ENCODE results near the gene ACCSL. TPM values are rescaled to one million over a fixed set of nuclear protein-coding genes. Genes with fewer than 3 reads are reported as not detected.

The ACCSL gene
- not detected in 2 replicates for total RNA-seq (2014; rRNA removed; shearing (Covaris generic))
- not detected in 2 replicates for polyA plus RNA-seq (2014; cell fraction: nucleus; rRNA removed)

DNA sequence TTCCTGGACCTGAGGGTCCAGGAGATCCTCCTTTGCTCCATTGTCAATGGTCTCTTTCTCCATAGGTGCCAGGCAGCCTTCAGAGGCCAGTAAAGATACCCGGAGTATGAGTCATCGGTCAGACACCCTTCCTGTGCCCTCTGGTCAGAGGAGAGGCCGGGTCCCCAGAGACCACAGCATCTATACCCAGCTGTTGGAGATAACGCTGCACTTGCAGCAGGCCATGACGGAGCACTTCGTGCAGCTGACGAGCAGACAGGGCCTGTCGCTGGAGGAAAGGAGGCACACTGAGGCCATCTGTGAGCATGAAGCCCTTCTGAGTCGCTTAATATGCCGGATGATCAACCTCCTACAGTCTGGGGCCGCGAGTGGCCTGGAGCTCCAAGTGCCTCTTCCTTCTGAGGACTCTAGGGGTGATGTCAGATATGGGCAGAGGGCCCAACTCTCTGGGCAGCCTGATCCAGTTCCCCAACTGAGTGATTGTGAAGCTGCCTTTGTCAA lies at the start of gene ACCSL:
ACCSL (plus strand) TSS at position 51 of the 501 bp plus-strand sequence; CDS start at position 107, 56 bp downstream.
- DNase-seq (ENCODE audit: extremely low read depth, low read depth), result no peak

DNA sequence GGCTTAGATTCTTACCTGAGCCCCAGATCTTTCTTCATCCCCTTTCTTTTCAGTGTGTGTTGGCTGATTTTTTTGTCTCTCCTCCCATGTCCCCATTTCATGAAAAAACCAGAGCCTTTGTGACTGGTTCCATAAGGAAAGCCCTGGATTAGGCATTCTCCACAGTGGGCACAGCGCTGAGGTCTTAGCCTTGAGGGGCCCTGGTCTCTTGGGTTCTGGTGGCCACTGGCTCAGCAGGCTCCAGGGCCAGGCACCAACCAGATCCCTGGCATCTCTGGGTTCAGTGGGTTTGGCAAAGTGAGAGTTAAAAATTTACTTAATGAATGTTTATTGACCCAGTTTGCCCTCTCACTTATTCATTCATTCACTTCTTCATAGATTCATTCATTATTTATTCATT lies 49.5 kb upstream of the ACCSL start:
- DNase-seq (ENCODE audit: extremely low read depth, low read depth), result no peak

DNA sequence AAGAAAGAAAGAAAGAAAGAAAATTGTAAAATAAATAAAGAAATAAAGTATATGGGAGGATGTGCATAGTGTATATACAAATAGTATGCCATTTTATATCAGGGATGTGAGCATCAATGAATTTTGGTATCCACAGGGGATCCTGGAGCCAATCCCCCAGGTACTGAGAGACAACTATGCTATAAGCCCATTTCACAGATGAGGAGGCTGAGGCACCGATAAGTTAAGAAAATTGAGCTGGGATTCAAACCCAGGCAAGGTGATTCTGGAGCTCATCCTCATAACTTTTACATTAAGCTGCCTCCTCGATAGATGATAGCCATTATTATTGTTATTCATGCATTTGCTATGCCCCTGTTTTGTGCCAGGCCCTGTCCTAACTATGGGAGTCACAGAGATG lies 47.0 kb upstream of the ACCSL start:
- DNase-seq (ENCODE audit: extremely low read depth, low read depth), result no peak

GRCh38 chr11:44002191-44003093 lies 45.3 kb upstream of the ACCSL start:
- DNase-seq (ENCODE audit: extremely low read depth, low read depth), result no peak

GRCh38 chr11:44003736-44004451 lies 43.9 kb upstream of the ACCSL start:
- no peak for DNase-seq (ENCODE audit: extremely low read depth, low read depth)

DNA sequence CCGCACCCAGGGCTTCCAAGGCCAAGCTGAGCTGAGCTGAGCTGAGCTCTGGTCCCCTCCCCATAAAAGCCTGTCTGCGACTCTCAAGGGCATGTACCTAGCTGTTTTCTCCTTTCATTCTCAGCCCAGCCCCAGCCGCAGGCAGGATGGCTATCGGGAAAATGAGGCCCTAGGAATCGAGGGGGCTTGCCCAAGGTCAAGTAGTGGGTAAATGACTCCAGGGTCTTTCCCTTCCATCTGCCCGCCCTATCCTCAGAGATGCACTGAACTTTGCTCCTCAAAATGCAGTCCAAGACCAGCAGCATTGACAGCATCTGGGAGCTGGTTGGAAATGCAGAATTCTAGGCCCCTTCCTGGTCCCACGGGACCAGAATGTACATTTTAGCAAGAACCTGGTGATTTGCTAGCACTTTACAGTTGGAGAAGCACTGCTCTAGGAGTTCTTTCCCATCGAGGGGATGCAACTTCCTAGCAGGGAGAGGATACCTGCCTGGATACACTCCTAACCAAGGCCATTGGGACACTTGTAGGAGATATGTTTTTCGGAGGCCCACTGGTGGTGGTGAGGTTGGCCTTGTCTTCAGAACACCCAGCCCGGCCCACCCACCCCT lies 43.2 kb upstream of the ACCSL start:
- no peak for DNase-seq (ENCODE audit: extremely low read depth, low read depth)

GRCh38 chr11:44005063-44005701 lies 42.6 kb upstream of the ACCSL start:
- no peak for DNase-seq (ENCODE audit: extremely low read depth, low read depth)

DNA sequence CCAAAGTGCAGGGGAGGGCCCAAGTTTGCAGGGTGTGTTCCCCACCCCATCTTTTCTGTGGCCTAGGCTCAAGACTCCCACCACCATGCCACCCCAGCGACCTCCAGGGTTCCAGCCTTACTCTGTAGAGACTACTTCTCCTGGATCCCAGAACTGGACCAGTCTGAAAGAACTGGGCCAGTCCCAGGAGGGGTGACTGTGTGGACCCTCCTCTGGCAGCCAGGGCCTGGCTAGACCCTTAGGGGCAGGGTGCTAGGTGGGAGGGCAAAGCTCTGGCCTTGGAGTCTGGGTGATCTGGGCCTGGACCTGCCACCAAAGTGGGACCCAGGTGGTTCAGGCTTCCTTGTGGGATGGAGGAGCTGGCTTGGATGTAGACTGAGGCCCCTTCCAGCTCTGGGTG lies 41.8 kb upstream of the ACCSL start:
- no peak for DNase-seq (ENCODE audit: extremely low read depth, low read depth)

- DNase-seq (ENCODE audit: extremely low read depth, low read depth), result no peak
Observed at GRCh38 chr11:44006917-44007361, 40.8 kb upstream of the ACCSL start.

- no peak for DNase-seq (ENCODE audit: extremely low read depth, low read depth)
Observed at GRCh38 chr11:44007481-44008087, 40.2 kb upstream of the ACCSL start.

DNA sequence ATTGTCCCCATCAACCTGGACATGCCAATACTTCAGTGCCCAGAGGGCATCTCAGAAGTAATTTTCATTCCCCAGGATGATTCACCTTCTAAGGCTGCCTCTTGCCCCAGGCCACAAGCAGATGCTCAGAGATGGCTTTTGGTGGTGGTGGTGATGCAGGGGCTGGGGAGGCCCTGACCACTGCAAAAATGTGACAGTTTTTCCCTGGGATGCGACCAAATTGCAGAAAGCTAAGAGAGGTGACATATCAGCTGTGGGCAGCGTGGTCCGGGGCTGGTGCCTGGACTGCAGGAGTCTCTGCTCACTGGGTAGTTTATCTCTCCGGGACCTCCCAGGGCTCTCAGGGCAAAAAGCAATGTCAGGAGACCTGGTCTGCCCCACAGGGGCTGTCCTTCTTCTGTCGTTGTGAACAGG lies 39.7 kb upstream of the ACCSL start:
- no peak for DNase-seq (ENCODE audit: extremely low read depth, low read depth)

DNA sequence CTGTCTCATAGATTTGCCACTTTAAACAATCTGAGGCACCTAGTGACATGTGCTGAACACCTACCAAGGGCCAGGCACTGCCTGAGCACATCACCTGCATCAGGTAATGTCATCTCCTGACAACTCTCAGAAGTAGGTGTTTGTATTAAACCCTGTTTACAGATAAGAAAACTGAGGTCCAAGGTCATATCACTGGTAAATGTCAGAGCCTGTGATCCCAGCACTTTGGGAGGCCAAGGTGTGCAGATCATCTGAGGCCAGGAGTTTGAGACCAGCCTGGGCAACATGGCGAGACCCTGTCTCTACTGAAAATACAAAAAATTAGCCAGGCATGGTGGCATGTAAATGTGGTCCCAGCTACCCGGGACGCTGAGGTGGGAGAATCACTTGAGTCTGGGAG lies 39.1 kb upstream of the ACCSL start:
- no peak for DNase-seq (ENCODE audit: extremely low read depth, low read depth)

DNA sequence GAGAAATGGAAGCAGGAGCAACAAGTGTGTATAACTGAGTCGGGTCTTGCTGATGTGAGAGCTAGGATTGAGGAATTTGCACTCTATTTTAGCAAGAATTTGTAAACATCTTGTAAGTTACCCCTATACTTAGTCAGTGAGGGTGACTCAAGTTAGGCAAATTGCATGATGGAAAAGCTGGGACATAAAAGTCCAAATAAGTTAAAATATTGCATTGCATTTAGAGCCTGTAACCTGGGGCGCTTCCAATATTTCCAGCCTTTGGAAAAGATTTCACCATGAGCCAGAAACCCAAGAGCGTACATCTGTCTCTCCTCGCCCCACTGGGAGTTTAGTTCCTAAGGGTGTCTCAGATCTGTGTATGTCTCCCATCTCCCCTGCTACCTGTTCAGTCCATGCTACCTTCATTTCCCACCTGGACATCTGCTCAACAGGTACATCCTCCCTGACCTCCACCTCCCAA lies 37.0 kb upstream of the ACCSL start:
- DNase-seq (ENCODE audit: extremely low read depth, low read depth), result no peak

DNA sequence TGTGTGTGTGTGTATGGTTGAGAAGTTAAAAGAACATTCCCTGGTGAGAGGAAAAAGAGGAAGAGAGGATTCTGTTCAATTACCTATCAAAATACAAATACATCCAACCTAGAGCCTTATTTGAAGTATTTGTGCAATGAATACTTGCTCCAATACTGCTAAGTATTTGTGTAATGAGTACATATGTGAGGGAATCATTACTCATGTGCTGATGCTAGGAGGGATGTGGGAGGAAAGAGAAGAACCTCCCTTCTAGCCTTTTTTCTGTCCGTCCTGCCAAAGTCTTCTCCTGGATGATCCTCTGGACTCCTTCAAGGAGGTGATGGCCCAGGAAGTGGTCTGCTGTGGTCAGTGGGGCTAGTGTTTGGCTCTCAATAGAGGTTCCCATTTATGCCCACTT lies 36.0 kb upstream of the ACCSL start:
- no peak for DNase-seq (ENCODE audit: extremely low read depth, low read depth)

DNA sequence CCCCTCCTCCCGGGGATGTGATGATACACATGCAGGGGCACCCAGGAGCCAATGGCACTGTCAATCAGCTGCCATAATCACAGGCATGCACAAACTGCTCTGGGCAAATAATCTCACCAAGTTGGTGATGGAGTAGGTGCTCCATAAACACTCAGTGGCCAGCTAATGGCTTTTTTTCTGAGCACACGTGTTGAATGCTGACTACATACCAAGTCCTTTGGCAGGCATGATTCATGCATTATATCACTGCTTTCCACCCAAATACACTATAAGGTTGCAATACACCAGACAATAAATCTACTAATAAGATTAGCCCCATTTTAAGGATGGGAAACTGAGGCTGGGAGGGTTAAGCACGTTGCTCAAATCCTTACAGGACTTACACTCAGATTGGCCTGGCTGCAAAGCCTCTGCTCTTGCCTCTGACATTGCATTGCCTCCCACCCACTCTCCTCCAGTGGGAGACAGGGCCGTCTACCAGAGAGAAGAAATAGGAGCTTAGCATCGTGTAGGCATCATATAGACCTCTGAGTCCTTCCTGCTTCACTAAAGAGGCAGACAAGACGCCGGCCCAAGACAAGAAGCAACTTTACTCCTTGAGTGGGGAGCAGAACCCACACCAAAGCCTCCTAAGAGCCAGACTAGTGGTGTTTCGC lies 32.7 kb upstream of the ACCSL start:
- no peak for DNase-seq (ENCODE audit: extremely low read depth, low read depth)

DNA sequence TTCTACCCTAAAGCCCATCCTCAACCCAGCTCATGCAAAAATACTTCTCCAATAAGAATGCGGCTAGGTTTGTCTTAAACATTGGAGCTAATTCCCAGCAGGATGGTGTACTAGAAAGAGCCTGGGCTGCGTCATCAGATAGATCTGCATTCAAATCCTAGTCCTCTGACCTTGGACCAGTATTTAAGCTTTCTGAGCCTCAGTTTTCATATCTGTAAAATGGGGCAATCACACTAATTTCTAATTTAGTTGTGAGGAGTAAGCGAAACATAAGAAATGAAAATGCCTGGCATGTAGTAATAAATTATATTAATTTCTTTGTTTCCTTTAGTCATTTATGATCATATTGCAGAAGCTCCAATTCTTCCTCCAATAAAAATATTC lies 32.2 kb upstream of the ACCSL start:
- no peak for DNase-seq (ENCODE audit: extremely low read depth, low read depth)

GRCh38 chr11:44016131-44016530 lies 31.6 kb upstream of the ACCSL start:
- DNase-seq (ENCODE audit: extremely low read depth, low read depth), result no peak

DNA sequence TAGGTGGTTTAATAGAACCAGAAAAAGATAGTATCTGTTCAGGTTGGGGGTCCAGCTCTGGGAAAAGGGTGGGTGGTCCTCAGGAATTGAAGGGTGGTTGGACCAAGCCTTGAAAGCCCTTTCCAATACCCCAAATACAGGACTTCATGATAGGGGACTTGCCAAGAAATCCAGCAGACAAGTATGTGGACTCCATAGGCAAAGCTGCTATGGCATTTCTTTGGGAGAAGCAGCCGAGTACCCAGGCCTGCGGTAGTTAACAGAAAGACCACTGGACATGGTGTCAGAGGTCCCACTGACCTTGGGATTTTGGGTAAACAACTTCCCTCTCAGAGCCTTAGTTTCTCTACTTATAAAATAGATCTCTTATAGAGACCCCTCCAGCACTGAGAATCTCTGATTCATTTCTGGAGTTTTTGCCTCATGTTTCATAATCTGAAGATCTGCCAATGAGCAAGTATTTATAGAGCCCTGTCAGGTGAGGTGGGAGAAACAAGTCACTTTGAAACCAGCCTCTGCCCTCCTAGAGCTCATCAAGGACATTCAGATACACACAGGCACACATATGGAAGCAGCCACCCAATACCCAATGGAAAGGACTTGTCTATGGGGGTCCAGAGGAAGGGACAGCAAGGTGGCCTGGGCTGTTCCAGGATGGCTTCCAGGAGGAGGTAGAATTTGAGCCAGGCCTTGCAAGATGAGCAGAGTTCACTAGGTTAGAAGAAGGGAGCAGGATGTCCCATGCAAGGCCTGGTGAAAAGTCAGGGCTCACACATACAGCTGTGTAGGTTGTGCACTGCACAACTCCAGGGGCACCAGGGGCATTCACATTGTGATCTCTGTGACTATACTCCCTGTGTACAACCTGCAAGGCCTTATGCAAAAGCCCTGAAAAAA lies 31.0 kb upstream of the ACCSL start:
- no peak for DNase-seq (ENCODE audit: extremely low read depth, low read depth)

Measured in NCI-H460 (cell line).